HCT116 (cell line): ENCODE data around the gene CCM2. TPM values are rescaled to one million over a fixed set of nuclear protein-coding genes. Genes with fewer than 3 reads are reported as not detected.

ENCODE experiments used
- total RNA-seq: library from RNA; stranded (reverse); gene quantifications from one replicate; pipeline ENCODE4 v1.2.1, GENCODE V29; 2021; ENCODE audit not compliant: unreplicated experiment

Gene CCM2
- total RNA-seq, 1 experiment from 2014 or later = 34.4 TPM

Other genes starting within 250 kb of the CCM2 start
- gene PPIA, start 203.5 kb upstream of the CCM2 start, total RNA-seq = 2,836 TPM
- gene H2AZ2, start 152.1 kb upstream of the CCM2 start, total RNA-seq = 226 TPM
- 13.2 TPM for gene PURB, start 114.7 kb upstream of the CCM2 start, total RNA-seq
- 0.74 TPM for gene MYO1G, start 21.2 kb upstream of the CCM2 start, total RNA-seq
- gene NACAD, start 88.8 kb downstream of the CCM2 start, total RNA-seq = 0.05 TPM
- 136 TPM for gene TBRG4, start 111.5 kb downstream of the CCM2 start, total RNA-seq
- not detected for gene RAMP3, start 157.6 kb downstream of the CCM2 start, total RNA-seq